Natural killer cell (primary cell): Measurements from ENCODE around the gene SNHG17. TPM values are rescaled to one million over a fixed set of nuclear protein-coding genes. Genes with fewer than 3 reads are reported as not detected.
A peak's percentile ranks its signal among the peaks of the same experiment; 100 is the strongest.

ENCODE experiments used
- ATAC-seq, 3 donors: fragments of 150-1000 bp in 2 of 3; fragments of 200-7000 bp in 1 of 3; cut with Tn5 transposase; 1 replicate in 1 of 3; 2 replicates in 2 of 3; pipeline ENCODE4 v1.10.0; 2021; ENCODE audit warnings: mild to moderate bottlenecking in 2 of 3, moderate library complexity in 2 of 3
- DNase-seq, 2 donors: peaks; one replicate each; pipeline versions ENCODE4 v3.0.0 to v3.0.0-alpha.2; 2013 to 2021; ENCODE audit warnings: mixed read lengths in 1 of 2
- H3K27ac ChIP-seq: one replicate; pipeline ENCODE4 v1.5.1; 2013; ENCODE audit warnings: mild to moderate bottlenecking, low read length
- H3K27me3 ChIP-seq: one replicate; pipeline ENCODE4 v1.6.1; 2013; ENCODE audit warnings: low read length; ENCODE audit not compliant: control insufficient read depth, insufficient read depth
- H3K36me3 ChIP-seq: one replicate; pipeline ENCODE4 v1.6.1; 2013; ENCODE audit warnings: low read length; ENCODE audit not compliant: control insufficient read depth, insufficient read depth
- H3K4me1 ChIP-seq: one replicate; pipeline ENCODE4 v1.6.1; 2013; ENCODE audit warnings: low read length; ENCODE audit not compliant: control insufficient read depth, insufficient read depth
- H3K4me3 ChIP-seq: one replicate; pipeline ENCODE4 v1.5.1; 2013; ENCODE audit warnings: low read length
- H3K9me3 ChIP-seq: one replicate; pipeline ENCODE4 v1.6.1; 2013; ENCODE audit warnings: low read length; ENCODE audit not compliant: control insufficient read depth, insufficient read depth
- H3K27ac Mint-ChIP-seq, 2 donors: one replicate each; pipeline ENCODE4 v1.8.0; 2022; ENCODE audit warnings: mild to moderate bottlenecking in 2 of 2, mixed read lengths in 2 of 2, moderate library complexity in 1 of 2
- H3K27me3 Mint-ChIP-seq, 2 donors: one replicate each; pipeline ENCODE4 v1.8.0; 2022; ENCODE audit warnings: low read depth in 2 of 2, mixed read lengths in 2 of 2
- H3K36me3 Mint-ChIP-seq: one replicate; pipeline ENCODE4 v1.8.0; 2022; ENCODE audit warnings: mixed read lengths
- H3K4me1 Mint-ChIP-seq, 2 donors: one replicate each; pipeline ENCODE4 v1.8.0; 2022; ENCODE audit warnings: mixed read lengths in 2 of 2
- H3K4me3 Mint-ChIP-seq: one replicate; pipeline ENCODE4 v1.8.0; 2022; ENCODE audit warnings: mild to moderate bottlenecking, moderate library complexity, mixed read lengths
- H3K9me3 Mint-ChIP-seq, 2 donors: one replicate each; pipeline ENCODE4 v1.8.0; 2022; ENCODE audit warnings: mixed read lengths in 2 of 2
- WGBS: methylation state at CpG from one replicate; pipeline ENCODE4 v1.1.7; 2013; ENCODE audit warnings: missing lambda C conversion rate; ENCODE audit not compliant: insufficient coverage; 5-methylcytosine and 5-hydroxymethylcytosine counted together
- intact Hi-C: fragments of 100-400 bp; cut with micrococcal nuclease; formaldehyde crosslinking; loops from one replicate; pipeline ENCODE4 v1.14.2; 2022
- total RNA-seq, 4 donors: library from RNA; stranded (reverse); fragments of 120-200 nt in 1 of 4; gene quantifications; one replicate each; pipeline versions ENCODE4 v1.2.3 to v1.2.4, GENCODE V29; 2013 to 2022
- TF ChIP-seq, protein P1 (sequence below): fragments of 200-600 bp; IDR thresholded peaks from one replicate; pipeline ENCODE4 v1.8.0; 2022; ENCODE audit warnings: antibody characterized with exemption

Gene SNHG17
- total RNA-seq, 3 donors from 2014 or later (not counting 1 experiment from before 2014, with no cell fraction given) = 53.5 to 64.0 (median 53.8) TPM

DNA sequence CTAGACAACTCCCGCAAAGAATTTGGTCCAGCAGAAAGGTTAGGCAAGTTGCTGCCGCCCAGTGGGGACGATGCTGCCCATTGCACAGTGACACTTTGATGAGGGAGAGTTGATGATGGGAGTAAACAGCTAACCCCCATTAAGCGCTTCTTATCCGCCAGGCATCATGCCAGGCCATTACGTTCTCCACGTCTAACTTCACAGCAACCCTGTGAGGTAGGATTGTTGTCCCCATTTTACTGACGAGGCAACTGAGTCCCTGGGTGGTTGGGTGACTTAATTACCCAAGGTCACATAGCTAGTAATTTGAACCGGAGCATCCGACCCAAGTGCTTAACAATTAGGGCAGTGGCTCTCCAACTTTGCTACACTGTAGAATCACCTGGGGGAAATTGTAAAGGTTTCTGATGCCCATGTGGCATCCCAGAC, 38.3 kb upstream of the SNHG17 start:
- H3K4me3 ChIP-seq = peak overlapping the region; percentile 82
- 29% methylated on average over 10 of the region's 10 CpGs for WGBS
- H3K4me1 ChIP-seq = peaks cover 15% of the 10 kb centered on the region
- TF ChIP-seq, protein P1, sequence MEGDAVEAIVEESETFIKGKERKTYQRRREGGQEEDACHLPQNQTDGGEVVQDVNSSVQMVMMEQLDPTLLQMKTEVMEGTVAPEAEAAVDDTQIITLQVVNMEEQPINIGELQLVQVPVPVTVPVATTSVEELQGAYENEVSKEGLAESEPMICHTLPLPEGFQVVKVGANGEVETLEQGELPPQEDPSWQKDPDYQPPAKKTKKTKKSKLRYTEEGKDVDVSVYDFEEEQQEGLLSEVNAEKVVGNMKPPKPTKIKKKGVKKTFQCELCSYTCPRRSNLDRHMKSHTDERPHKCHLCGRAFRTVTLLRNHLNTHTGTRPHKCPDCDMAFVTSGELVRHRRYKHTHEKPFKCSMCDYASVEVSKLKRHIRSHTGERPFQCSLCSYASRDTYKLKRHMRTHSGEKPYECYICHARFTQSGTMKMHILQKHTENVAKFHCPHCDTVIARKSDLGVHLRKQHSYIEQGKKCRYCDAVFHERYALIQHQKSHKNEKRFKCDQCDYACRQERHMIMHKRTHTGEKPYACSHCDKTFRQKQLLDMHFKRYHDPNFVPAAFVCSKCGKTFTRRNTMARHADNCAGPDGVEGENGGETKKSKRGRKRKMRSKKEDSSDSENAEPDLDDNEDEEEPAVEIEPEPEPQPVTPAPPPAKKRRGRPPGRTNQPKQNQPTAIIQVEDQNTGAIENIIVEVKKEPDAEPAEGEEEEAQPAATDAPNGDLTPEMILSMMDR = no peak
- Mint-ChIP-seq H3K27me3 (peaks cover 0 to 3% of the 10 kb centered on the region in 2 donors), H3K27ac (peak overlapping the region; percentile 91 to 93), H3K4me3 (peak overlapping the region; percentile 74), H3K36me3 (no peaks in the 10 kb centered on the region), H3K9me3 (no peaks in the 10 kb centered on the region), H3K4me1 (peaks cover 39 to 44% of the 10 kb centered on the region in 2 donors)
- no peaks in the 10 kb centered on the region for H3K36me3 ChIP-seq
- H3K9me3 ChIP-seq = no peaks in the 10 kb centered on the region
- intact Hi-C loops = no loop called here
- ATAC-seq = no peak
- DNase-seq = no peak
- H3K27ac ChIP-seq = no peak overlapping the region
- H3K27me3 ChIP-seq = no peaks in the 10 kb centered on the region

DNA sequence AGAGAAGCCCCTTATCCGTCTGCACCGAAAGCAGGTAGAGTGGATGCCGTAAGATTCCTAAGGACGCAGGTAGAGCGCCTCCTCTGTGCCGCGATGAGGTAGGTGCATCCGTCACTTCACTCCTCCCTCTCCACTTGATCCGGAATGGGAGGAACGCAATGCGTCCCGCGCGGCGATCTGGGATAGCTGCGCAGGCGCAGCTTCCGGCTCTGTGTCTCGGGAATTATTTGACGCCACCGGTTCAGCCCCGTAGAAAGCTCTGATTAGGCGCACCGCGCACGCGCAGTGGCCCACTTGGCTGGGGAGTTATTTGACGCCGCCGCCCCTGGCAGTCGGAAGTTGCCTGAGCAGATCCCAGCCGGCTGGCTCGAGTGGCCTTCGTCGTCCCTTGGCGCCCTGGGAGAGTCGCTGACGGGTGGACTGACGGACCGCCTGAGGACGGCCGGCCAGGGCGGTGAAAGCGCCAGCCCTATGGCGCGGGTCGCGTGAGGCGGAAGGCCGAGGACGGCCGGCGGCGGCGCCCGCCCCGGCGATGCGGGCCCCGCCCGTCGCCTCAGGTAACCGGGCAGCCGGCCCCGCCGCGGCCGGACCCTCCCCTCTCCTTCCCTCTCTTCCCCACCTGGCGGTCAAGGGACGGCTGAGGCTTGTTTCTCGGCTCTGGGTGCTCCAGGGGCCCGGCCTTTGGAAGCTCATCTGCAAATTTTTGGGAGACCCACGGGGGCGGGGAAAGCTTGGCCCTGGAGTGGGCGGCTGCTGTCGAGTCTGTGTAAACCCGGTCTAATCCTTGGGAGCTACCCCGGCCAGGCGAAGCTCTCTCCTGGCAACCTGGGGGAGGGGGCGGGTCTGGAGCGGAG, 37.6 kb upstream of the SNHG17 start, which contains the start of gene RALGAPB:
Gene RALGAPB (plus strand): TSS at position 331 of the 854 bp plus-strand sequence. CDS start 15,590 bp downstream, outside the sequence.
- peak within 1 kb of the TSS; percentile 91 to 93 for H3K27ac Mint-ChIP-seq
- under 1% methylated on average over 81 of the region's 81 CpGs for WGBS
- peak within 1 kb of the TSS; percentile 95 for H3K4me3 Mint-ChIP-seq
- H3K9me3 ChIP-seq = no peaks in the 10 kb centered on the region
- H3K9me3 Mint-ChIP-seq = no peaks in the 10 kb centered on the region
- H3K36me3 ChIP-seq = no peaks in the 10 kb centered on the region
- no peaks in the 10 kb centered on the region for H3K27me3 ChIP-seq
- ATAC-seq = peak; percentile 92 to 93 (median 92)
- H3K4me1 Mint-ChIP-seq = peaks cover 39 to 44% of the 10 kb centered on the region in 2 donors
- H3K4me3 ChIP-seq = peak within 1 kb of the TSS; percentile 82
- peaks cover 15% of the 10 kb centered on the region for H3K4me1 ChIP-seq
- no peaks in the 10 kb centered on the region for H3K36me3 Mint-ChIP-seq
- DNase-seq = peak; percentile 96 to 100
- intact Hi-C loops = loop anchor here (1.0 kb wide), 2 partner anchors 26 to 37 kb away; partner anchors contain the start of gene SNHG17
- H3K27me3 Mint-ChIP-seq = peaks cover 0 to 3% of the 10 kb centered on the region in 2 donors
- peak within 1 kb of the TSS; percentile 56 for H3K27ac ChIP-seq
- TF ChIP-seq, protein P1 = no peak

DNA sequence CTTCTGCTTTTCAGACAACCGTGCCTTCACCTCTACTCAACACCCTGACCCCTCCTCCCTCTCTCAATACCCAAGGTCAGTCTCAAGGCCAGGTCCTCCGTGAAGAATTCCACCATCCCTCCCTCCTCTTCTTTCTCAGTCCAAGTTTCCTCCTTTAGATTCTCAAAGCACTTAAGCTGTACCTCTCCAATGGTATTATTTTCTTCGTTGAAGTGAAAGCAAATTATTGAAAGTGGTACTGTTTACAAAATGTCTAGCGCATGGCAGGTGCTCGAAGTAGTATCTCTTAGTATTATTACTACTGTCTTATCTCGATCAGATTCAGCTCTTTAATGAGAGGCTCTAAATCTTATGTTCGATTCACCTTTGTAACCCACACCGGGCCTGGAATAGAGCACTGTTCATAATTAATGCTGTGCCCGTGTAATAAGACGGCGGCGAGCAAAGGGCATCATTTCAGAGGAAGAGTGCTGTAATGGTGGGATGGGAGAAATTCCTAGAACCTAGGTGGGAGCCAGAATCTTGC, 36.9 kb upstream of the SNHG17 start:
- Mint-ChIP-seq H3K27me3 (peaks cover 0 to 3% of the 10 kb centered on the region in 2 donors), H3K27ac (peak overlapping the region; percentile 91 to 93), H3K36me3 (no peaks in the 10 kb centered on the region), H3K4me1 (peaks cover 39 to 40% of the 10 kb centered on the region in 2 donors), H3K4me3 (peak overlapping the region; percentile 95), H3K9me3 (no peaks in the 10 kb centered on the region)
- intact Hi-C loops = loop anchor here (1.0 kb wide), 2 partner anchors 26 to 37 kb away; partner anchors contain the start of gene SNHG17
- TF ChIP-seq, protein P1 = no peak
- H3K36me3 ChIP-seq = no peaks in the 10 kb centered on the region
- no peaks in the 10 kb centered on the region for H3K9me3 ChIP-seq
- H3K27ac ChIP-seq = peak overlapping the region; percentile 56
- H3K4me1 ChIP-seq = peaks cover 15% of the 10 kb centered on the region
- peak overlapping the region; percentile 82 for H3K4me3 ChIP-seq
- no peak for DNase-seq
- H3K27me3 ChIP-seq = no peaks in the 10 kb centered on the region
- ATAC-seq = peak in 1 of 3 donors; percentile 2
- WGBS = 35% methylated on average over 11 of the region's 12 CpGs
